Left lobe of liver (tissue), 1 donor: ENCODE measurements around the gene BST2. TPM values are rescaled to one million over a fixed set of nuclear protein-coding genes. Genes with fewer than 3 reads are reported as not detected.

ENCODE experiments used
- total RNA-seq: library from RNA; stranded (reverse); gene quantifications from one replicate; pipeline ENCODE4 v1.2.1, GENCODE V29; 2021
- donor health status: DM: no; HTN: yes; CAD: no.

Gene BST2
- total RNA-seq, 1 donor from 2014 or later = 103 TPM

Other genes starting within 250 kb of the BST2 start
- 19.9 TPM for gene USE1, start 190.3 kb downstream of the BST2 start, total RNA-seq
- 63.0 TPM for gene OCEL1, start 179.4 kb downstream of the BST2 start, total RNA-seq
- gene NR2F6, start 159.7 kb downstream of the BST2 start, total RNA-seq = 126 TPM
- gene USHBP1, start 140.9 kb downstream of the BST2 start, total RNA-seq = 1.6 TPM
- gene BABAM1, start 138.2 kb downstream of the BST2 start, total RNA-seq = 41.0 TPM
- gene ANKLE1, start 123.7 kb downstream of the BST2 start, total RNA-seq = 0.48 TPM
- gene ABHD8, start 102.2 kb downstream of the BST2 start, total RNA-seq = 18.4 TPM
- 148 TPM for gene MRPL34, start 99.8 kb downstream of the BST2 start, total RNA-seq
- 10.9 TPM for gene DDA1, start 96.1 kb downstream of the BST2 start, total RNA-seq
- 9.6 TPM for gene ANO8, start 70.8 kb downstream of the BST2 start, total RNA-seq
- 14.3 TPM for gene GTPBP3, start 68.1 kb downstream of the BST2 start, total RNA-seq
- gene PLVAP, start 28.3 kb downstream of the BST2 start, total RNA-seq = 4.6 TPM
- gene CCDC194, start 11.4 kb downstream of the BST2 start, total RNA-seq = 0.50 TPM
- gene MVB12A, start 14.4 kb upstream of the BST2 start, total RNA-seq = 22.6 TPM
- 0.15 TPM for gene TMEM221, start 43.0 kb upstream of the BST2 start, total RNA-seq
- gene NXNL1, start 55.3 kb upstream of the BST2 start, total RNA-seq = not detected
- gene SLC27A1, start 64.9 kb upstream of the BST2 start, total RNA-seq = 7.0 TPM
- 38.9 TPM for gene PGLS, start 106.0 kb upstream of the BST2 start, total RNA-seq
- 31.5 TPM for gene COLGALT1, start 150.0 kb upstream of the BST2 start, total RNA-seq